GM18505 (cell line): ENCODE measurements around the gene ADTRP.

Experiments
- ATAC-seq: cut with Tn5 transposase; IDR thresholded peaks from one replicate; pipeline ENCODE4 v1.9.1; 2021; ENCODE audit not compliant: unreplicated experiment
- POLR2A ChIP-seq: IDR thresholded peaks from 4 replicates; pipeline ENCODE4 v1.6.1; 2011; ENCODE audit warnings: borderline replicate concordance; ENCODE audit not compliant: insufficient read depth, insufficient read length; ENCODE audit errors: extremely low read depth

Gene ADTRP

GRCh38 chr6:11761744-11762620, 16.6 kb downstream of the ADTRP start:
- no peak for ATAC-seq
- no peak for TF ChIP-seq POLR2A

GRCh38 chr6:11760015-11760473, 18.6 kb downstream of the ADTRP start:
- ATAC-seq, result no peak
- TF ChIP-seq POLR2A, result no peak

GRCh38 chr6:11758878-11759277, 19.7 kb downstream of the ADTRP start:
- no peak for TF ChIP-seq POLR2A
- no peak for ATAC-seq

- TF ChIP-seq POLR2A, result no peak
- ATAC-seq, result no peak
These were observed 21.9 kb downstream of the ADTRP start for GRCh38 chr6:11756726-11757125.

- ATAC-seq, result no peak
- TF ChIP-seq POLR2A, result no peak
These were observed 22.3 kb downstream of the ADTRP start for GRCh38 chr6:11756292-11756691.

- no peak for ATAC-seq
- no peak for TF ChIP-seq POLR2A
These were observed 22.9 kb downstream of the ADTRP start for GRCh38 chr6:11755725-11756124.

- no peak for TF ChIP-seq POLR2A
- ATAC-seq, result no peak
These were observed 23.9 kb downstream of the ADTRP start for GRCh38 chr6:11754625-11755271.

- TF ChIP-seq POLR2A, result no peak
- ATAC-seq, result no peak
These were observed 24.8 kb downstream of the ADTRP start for GRCh38 chr6:11753798-11754197.

GRCh38 chr6:11752360-11752759, 26.2 kb downstream of the ADTRP start:
- TF ChIP-seq POLR2A, result no peak
- ATAC-seq, result no peak

- TF ChIP-seq POLR2A, result no peak
- no peak for ATAC-seq
These were observed 27.9 kb downstream of the ADTRP start for GRCh38 chr6:11750682-11751081.

- ATAC-seq, result no peak
- no peak for TF ChIP-seq POLR2A
These were observed 29.9 kb downstream of the ADTRP start for GRCh38 chr6:11748591-11749210.

GRCh38 chr6:11747021-11747420, 31.6 kb downstream of the ADTRP start:
- TF ChIP-seq POLR2A, result no peak
- no peak for ATAC-seq

GRCh38 chr6:11744753-11745152, 33.9 kb downstream of the ADTRP start:
- no peak for TF ChIP-seq POLR2A
- no peak for ATAC-seq
